Testis (tissue), 2 donors: ENCODE measurements around the gene C4orf50.

Experiments
- POLR2A ChIP-seq: fragments of 450-650 bp; IDR thresholded peaks from one replicate; pipeline ENCODE4 v1.6.1; 2017; ENCODE audit warnings: antibody characterized with exemption, mild to moderate bottlenecking, moderate library complexity
- TF ChIP-seq, protein P1 (sequence below), 3 experiments: fragments of 450-650 bp in 2 of 3; fragments of 200-600 bp in 1 of 3; sonication (generic) in 1 of 3; IDR thresholded peaks; one replicate each; pipeline ENCODE4 v1.5.1; 2016 to 2019; ENCODE audit warnings: antibody characterized with exemption in 3 of 3, mild to moderate bottlenecking in 2 of 3, moderate library complexity in 1 of 3

DNA sequence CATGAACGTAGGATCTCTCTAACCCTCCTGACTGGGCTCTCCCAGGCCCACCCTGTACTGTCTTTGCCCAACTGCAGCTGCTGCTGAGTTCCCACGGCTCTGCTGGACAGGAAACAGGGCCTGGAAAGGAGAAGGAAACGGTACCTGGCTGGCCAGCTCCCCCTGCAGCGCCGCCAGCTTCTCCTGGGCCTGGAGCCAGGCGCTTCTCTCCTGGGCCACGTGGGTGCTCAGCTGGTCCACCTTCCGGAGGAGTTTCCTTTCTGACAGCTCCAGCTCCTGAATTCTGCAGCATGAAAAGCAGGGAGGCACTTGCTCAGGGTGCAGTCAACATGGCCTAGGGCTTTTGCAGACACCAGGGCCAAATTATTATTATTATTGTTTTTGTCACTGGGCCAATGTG lies 6.5 kb downstream of the C4orf50 start:
- TF ChIP-seq, protein P1, sequence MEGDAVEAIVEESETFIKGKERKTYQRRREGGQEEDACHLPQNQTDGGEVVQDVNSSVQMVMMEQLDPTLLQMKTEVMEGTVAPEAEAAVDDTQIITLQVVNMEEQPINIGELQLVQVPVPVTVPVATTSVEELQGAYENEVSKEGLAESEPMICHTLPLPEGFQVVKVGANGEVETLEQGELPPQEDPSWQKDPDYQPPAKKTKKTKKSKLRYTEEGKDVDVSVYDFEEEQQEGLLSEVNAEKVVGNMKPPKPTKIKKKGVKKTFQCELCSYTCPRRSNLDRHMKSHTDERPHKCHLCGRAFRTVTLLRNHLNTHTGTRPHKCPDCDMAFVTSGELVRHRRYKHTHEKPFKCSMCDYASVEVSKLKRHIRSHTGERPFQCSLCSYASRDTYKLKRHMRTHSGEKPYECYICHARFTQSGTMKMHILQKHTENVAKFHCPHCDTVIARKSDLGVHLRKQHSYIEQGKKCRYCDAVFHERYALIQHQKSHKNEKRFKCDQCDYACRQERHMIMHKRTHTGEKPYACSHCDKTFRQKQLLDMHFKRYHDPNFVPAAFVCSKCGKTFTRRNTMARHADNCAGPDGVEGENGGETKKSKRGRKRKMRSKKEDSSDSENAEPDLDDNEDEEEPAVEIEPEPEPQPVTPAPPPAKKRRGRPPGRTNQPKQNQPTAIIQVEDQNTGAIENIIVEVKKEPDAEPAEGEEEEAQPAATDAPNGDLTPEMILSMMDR (IDR thresholded peaks at IDR 0.05) = no peak
- TF ChIP-seq POLR2A = no peak
